ENCODE data around the gene HNRNPD.
"Not testable (repeated sequence)": the region's sequence is repeated elsewhere in the genome, so short reads cannot be mapped to it uniquely, and the experiment has no call there.

Gene HNRNPD, protein sequence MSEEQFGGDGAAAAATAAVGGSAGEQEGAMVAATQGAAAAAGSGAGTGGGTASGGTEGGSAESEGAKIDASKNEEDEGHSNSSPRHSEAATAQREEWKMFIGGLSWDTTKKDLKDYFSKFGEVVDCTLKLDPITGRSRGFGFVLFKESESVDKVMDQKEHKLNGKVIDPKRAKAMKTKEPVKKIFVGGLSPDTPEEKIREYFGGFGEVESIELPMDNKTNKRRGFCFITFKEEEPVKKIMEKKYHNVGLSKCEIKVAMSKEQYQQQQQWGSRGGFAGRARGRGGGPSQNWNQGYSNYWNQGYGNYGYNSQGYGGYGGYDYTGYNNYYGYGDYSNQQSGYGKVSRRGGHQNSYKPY

DNA sequence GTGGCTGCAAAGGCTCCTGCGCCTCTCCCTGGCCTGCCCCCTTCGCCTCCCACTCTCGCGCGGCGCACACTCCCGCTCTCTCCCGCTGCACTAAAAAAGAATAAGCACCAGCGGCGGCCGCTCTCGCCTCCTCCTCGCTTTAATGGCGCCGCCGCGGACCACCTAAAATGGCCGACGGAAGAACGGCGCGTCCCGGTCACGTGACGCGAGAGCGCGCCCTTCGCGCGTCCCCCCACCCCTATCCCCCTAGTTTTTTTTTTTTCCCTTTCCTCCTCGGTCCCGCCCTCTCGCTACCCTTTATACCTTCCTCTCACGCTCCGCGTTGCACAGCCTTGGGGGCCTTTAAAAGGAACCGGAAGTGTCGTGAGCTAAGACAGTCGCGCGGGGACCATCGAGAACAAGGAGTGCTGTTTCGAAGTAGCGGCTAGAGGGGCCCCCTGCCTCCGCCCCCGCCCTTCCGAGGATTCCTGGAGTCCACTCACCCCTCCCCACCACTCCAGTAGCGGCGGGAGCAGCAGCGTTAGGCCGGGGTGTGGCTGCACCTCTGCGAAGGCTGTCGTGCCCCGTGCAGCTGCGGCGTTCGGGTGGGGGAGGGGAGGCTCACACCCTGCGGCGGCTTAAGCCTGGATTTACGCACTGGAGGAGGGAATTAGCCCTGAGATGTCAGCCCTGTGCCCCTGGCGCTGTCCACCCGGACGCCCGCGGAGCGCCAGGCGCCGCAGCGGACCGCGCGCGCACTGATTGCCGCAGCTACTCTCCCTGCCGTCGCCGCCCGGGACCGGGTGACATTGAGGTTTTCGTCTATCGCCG is at the start of gene HNRNPD:
Gene HNRNPD, minus strand, starts transcription at position 176 of the 810 bp plus-strand sequence. CDS start 313 bp downstream, outside the sequence.
- Histone ChIP-seq H3K9me3 (ENCODE audit: control insufficient read depth, insufficient read depth, low read length) (no peaks in the 10 kb centered on the region), H3K36me3 (ENCODE audit: control insufficient read depth, insufficient read depth, low read length) (no peaks in the 10 kb centered on the region), H3K4me3 (ENCODE audit: low read depth, low read length) (peak within 1 kb of the TSS; percentile 86), H3K4me1 (ENCODE audit: control insufficient read depth, insufficient read depth, low read length) (peaks cover 10% of the 10 kb centered on the region), H3K27me3 (ENCODE audit: control insufficient read depth, insufficient read depth, low read length) (no peaks in the 10 kb centered on the region), H3K9ac (ENCODE audit: low read depth, low read length) (peak within 1 kb of the TSS; percentile 98)

DNA sequence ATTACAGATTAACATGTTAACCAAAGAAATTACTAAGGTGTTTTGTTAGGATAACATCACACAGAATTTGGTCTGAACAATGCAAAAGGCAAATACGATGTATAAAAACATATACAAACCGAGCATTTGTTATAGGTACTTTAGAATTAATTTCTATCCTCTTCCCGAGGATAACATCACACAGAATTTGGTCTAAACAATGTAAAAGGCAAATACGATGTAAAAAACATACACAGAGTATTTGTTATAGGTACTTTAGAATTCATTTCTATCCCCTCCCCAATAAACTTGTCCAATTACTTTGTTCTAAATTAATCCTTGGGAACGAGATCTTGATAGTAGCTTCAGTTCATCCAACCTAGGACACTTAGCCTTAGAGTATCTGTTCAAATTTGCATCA is 48.8 kb upstream of the HNRNPD start:
- Histone ChIP-seq H3K4me1 (ENCODE audit: control insufficient read depth, insufficient read depth, low read length) (no peaks in the 10 kb centered on the region), H3K36me3 (ENCODE audit: control insufficient read depth, insufficient read depth, low read length) (peaks cover 27% of the 10 kb centered on the region), H3K27me3 (ENCODE audit: control insufficient read depth, insufficient read depth, low read length) (no peaks in the 10 kb centered on the region)

DNA sequence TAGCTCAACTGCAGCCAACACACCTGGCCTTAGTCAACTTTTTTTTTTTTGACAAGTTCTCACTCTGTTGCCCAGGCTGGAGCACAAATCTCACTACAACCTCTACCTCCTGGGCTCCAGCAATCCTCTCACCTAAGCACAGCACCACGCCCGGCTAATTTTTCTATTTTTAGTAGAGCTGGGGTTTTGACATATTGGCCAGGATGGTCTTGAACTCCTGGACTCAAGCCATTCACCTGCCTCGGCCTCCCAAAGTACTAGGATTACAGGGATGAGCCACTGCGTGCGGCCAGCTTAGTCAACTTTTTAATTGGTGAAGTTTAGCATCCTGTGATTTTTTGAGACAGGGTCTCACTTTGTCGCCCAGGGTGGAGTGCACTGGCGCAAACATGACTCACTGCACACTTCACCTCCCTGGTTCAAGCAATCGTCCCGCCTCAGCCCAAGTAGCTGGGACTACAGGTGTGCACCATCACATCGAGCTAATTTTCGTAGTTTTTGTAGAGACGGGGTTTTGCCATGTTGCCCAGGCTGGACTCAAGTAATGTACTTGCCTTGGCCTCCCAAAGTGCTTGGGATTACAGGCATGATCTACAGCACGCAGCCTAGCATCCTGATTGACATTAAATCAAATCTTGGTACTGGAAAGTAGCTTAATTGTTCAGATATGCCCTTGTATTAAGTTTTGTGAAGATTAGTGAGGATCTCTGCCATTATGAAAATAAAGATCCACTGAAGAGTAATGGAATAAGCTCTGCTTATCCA is 48.2 kb upstream of the HNRNPD start:
- H3K36me3 ChIP-seq (ENCODE audit: control insufficient read depth, insufficient read depth, low read length): peaks cover 22% of the 10 kb centered on the region
- no peaks in the 10 kb centered on the region for H3K4me1 ChIP-seq (ENCODE audit: control insufficient read depth, insufficient read depth, low read length)
- H3K4me3 ChIP-seq (ENCODE audit: low read depth, low read length): no peak overlapping the region
- H3K27me3 ChIP-seq (ENCODE audit: control insufficient read depth, insufficient read depth, low read length): no peaks in the 10 kb centered on the region
- H3K9me3 ChIP-seq (ENCODE audit: control insufficient read depth, insufficient read depth, low read length): no peaks in the 10 kb centered on the region
- no peak overlapping the region for H3K9ac ChIP-seq (ENCODE audit: low read depth, low read length)

More for the DNA sequence above, 48.8 kb upstream of the HNRNPD start:
- Histone ChIP-seq H3K4me3 (ENCODE audit: low read depth, low read length) (no peak overlapping the region), H3K9ac (ENCODE audit: low read depth, low read length) (no peak overlapping the region), H3K9me3 (ENCODE audit: control insufficient read depth, insufficient read depth, low read length) (no peaks in the 10 kb centered on the region)

DNA sequence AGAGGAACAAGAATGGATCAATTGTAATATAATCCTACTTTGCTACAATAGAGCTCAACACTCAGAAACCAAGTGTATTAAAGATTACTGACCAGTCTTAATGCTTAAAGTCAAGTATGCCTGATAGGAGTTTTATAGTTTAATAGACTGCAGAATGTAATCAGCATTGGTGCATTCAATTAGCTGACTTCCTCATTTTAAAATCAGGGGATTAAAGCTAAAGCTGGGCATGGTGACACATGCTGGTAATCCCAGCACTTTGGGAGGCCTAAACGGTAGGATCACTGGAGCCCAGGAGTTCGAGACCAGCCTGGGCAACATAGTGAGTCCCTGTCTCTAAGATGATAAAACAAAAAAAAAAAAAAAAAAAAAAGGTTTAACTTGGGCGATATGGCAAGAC is 45.7 kb upstream of the HNRNPD start:
- Histone ChIP-seq H3K27me3 (ENCODE audit: control insufficient read depth, insufficient read depth, low read length) (no peaks in the 10 kb centered on the region), H3K4me3 (ENCODE audit: low read depth, low read length) (no peak overlapping the region), H3K9me3 (ENCODE audit: control insufficient read depth, insufficient read depth, low read length) (no peaks in the 10 kb centered on the region), H3K4me1 (ENCODE audit: control insufficient read depth, insufficient read depth, low read length) (no peaks in the 10 kb centered on the region), H3K9ac (ENCODE audit: low read depth, low read length) (no peak overlapping the region), H3K36me3 (ENCODE audit: control insufficient read depth, insufficient read depth, low read length) (no peaks in the 10 kb centered on the region)

DNA sequence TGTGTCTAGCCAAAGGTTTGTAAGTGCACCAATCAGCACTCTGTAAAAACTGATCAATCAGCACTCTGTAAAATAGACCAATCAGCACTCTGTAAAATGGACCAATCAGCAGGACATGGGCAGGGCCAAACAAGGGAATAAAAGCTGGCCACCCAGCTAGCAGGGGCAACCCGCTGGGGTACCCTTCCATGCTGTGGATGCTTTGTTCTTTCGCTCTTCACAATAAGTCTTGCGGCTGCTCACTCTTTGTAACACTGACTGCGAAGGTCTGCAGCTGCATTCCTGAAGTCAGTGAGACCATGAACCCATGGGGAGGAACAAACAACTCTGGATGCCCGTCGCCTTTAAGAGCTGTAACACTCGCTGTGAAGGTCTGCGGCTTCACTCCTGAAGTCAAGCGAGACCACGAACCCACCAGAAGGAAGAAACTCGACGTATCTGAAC is 42.2 kb upstream of the HNRNPD start:
- Histone ChIP-seq H3K4me3 (ENCODE audit: low read depth, low read length) (no peak overlapping the region), H3K27me3 (ENCODE audit: control insufficient read depth, insufficient read depth, low read length) (no peaks in the 10 kb centered on the region), H3K4me1 (ENCODE audit: control insufficient read depth, insufficient read depth, low read length) (no peaks in the 10 kb centered on the region), H3K9me3 (ENCODE audit: control insufficient read depth, insufficient read depth, low read length) (no peaks in the 10 kb centered on the region), H3K36me3 (ENCODE audit: control insufficient read depth, insufficient read depth, low read length) (no peaks in the 10 kb centered on the region), H3K9ac (ENCODE audit: low read depth, low read length) (no peak overlapping the region)

DNA sequence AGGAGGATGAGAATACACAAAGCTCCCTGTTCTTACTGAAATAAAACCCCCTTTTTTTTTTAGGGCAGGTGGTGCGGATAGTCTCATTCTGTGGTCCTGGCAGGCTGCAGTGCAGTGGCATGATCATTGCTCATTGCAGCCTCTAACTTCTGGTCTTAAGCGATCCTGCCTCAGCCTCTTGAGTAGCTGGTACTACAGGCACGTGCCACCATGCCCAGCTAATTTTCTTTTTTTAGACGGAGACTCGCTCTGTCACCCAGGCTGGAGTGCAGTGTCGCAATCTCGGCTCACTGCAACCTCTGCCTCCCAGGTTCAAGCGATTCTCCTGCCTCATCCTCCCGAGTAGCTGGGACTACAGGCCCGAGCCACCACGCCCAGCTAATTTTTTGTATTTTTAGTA is 41.3 kb upstream of the HNRNPD start:
- H3K4me1 ChIP-seq (ENCODE audit: control insufficient read depth, insufficient read depth, low read length); H3K9ac ChIP-seq (ENCODE audit: low read depth, low read length); H3K36me3 ChIP-seq (ENCODE audit: control insufficient read depth, insufficient read depth, low read length): not testable (repeated sequence)

DNA sequence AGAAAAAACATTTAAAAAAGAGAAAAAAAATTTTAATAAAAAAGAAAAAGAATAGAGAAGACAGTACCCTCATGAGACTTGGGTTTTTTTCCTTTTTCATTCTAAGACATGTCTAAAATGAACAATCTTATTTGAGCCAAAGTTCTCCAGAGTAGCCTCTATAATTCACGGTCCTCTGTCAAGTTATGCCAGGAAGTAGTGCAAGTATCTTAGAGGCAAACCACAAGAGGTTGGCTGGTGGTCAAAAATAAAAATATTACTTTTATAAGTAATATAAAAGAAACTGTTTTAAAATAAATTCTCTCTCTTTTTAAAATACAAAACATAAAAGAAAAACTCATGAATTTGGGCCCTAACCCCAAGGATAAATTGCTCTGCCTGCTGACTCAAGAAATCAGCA is 29.9 kb upstream of the HNRNPD start:
- no peak overlapping the region for H3K4me3 ChIP-seq (ENCODE audit: low read depth, low read length)
- H3K27me3 ChIP-seq (ENCODE audit: control insufficient read depth, insufficient read depth, low read length): no peaks in the 10 kb centered on the region
- H3K4me1 ChIP-seq (ENCODE audit: control insufficient read depth, insufficient read depth, low read length): no peaks in the 10 kb centered on the region
- H3K36me3 ChIP-seq (ENCODE audit: control insufficient read depth, insufficient read depth, low read length): no peaks in the 10 kb centered on the region
- H3K9ac ChIP-seq (ENCODE audit: low read depth, low read length): no peak overlapping the region
- no peaks in the 10 kb centered on the region for H3K9me3 ChIP-seq (ENCODE audit: control insufficient read depth, insufficient read depth, low read length)

More for the DNA sequence above, 41.3 kb upstream of the HNRNPD start:
- H3K27me3 ChIP-seq (ENCODE audit: control insufficient read depth, insufficient read depth, low read length); H3K9me3 ChIP-seq (ENCODE audit: control insufficient read depth, insufficient read depth, low read length); H3K4me3 ChIP-seq (ENCODE audit: low read depth, low read length): not testable (repeated sequence)

DNA sequence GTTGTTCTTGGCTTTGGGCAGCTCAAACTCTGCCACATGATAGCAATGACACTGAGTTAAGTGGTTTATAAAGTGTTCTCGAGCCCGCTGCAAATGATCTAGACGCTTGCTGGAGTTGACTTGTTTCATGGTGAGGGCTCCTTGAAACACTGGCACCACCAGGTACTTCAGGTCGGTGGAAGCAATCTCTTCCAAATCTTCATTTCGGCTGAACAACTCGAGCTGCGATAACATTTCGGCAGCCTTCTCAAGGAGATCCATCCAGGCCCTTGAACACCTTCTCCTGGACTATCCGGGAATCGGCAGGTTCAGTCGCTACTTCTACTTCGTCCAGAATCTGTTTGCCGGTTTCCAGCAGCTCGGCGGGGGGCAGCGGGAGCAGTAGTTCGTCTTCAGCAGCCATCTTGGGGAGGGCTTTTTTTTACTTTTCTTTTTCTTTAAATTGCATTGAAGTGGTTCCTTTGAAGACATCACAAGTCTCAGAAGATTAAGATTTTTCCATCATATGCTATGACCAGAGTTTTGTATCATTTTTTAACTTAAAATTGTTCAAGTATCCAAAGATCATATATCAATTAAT is 28.5 kb upstream of the HNRNPD start:
- H3K36me3 ChIP-seq (ENCODE audit: control insufficient read depth, insufficient read depth, low read length): no peaks in the 10 kb centered on the region
- no peaks in the 10 kb centered on the region for H3K9me3 ChIP-seq (ENCODE audit: control insufficient read depth, insufficient read depth, low read length)
- no peaks in the 10 kb centered on the region for H3K4me1 ChIP-seq (ENCODE audit: control insufficient read depth, insufficient read depth, low read length)
- no peak overlapping the region for H3K9ac ChIP-seq (ENCODE audit: low read depth, low read length)
- H3K4me3 ChIP-seq (ENCODE audit: low read depth, low read length): no peak overlapping the region
- no peaks in the 10 kb centered on the region for H3K27me3 ChIP-seq (ENCODE audit: control insufficient read depth, insufficient read depth, low read length)

DNA sequence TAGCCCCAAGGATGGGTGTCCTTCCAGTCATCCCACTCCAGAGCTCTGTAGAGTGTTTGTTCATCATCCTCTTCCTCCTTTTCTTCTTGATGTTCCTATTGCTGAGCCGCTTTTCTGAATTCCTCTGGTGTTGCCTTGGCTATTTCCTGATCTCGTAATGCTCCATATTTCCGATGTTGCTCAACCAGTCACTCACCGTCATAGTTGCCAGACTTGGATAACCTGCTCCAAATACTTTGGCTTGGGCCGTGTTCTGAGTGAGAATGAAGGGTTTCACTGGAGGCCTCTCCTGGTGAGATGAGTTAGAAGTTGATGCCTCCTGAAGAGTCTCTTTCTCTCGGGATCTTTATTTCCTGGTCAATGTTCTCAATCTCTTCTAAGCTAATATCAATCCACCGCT is 27.8 kb upstream of the HNRNPD start:
- H3K4me3 ChIP-seq (ENCODE audit: low read depth, low read length): no peak overlapping the region

DNA sequence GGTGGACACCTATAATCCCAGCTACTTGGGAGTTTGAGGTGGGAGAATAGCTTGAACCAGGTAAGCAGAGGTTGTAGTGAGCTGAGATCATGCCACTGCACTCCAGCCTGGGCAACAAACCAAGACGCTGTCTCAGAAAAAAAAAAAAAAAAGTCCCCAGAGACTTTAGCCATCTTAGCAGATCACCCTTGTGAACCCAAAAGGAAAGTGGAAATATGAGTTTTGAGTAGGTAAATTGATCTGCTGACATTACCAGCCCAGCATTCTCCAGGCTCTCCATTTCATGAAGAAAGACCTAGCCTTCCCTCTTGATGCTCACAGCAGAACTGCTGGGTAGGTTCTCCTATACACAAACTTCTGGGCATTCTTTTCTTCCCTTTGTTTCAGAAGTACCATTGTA is 24.5 kb upstream of the HNRNPD start:
- Histone ChIP-seq H3K9ac (ENCODE audit: low read depth, low read length) (no peak overlapping the region), H3K27me3 (ENCODE audit: control insufficient read depth, insufficient read depth, low read length) (no peaks in the 10 kb centered on the region), H3K9me3 (ENCODE audit: control insufficient read depth, insufficient read depth, low read length) (no peaks in the 10 kb centered on the region), H3K4me3 (ENCODE audit: low read depth, low read length) (no peak overlapping the region), H3K36me3 (ENCODE audit: control insufficient read depth, insufficient read depth, low read length) (no peaks in the 10 kb centered on the region), H3K4me1 (ENCODE audit: control insufficient read depth, insufficient read depth, low read length) (no peaks in the 10 kb centered on the region)

More for the DNA sequence above, 27.8 kb upstream of the HNRNPD start:
- Histone ChIP-seq H3K9ac (ENCODE audit: low read depth, low read length) (no peak overlapping the region), H3K36me3 (ENCODE audit: control insufficient read depth, insufficient read depth, low read length) (no peaks in the 10 kb centered on the region), H3K27me3 (ENCODE audit: control insufficient read depth, insufficient read depth, low read length) (no peaks in the 10 kb centered on the region), H3K9me3 (ENCODE audit: control insufficient read depth, insufficient read depth, low read length) (no peaks in the 10 kb centered on the region), H3K4me1 (ENCODE audit: control insufficient read depth, insufficient read depth, low read length) (no peaks in the 10 kb centered on the region)

DNA sequence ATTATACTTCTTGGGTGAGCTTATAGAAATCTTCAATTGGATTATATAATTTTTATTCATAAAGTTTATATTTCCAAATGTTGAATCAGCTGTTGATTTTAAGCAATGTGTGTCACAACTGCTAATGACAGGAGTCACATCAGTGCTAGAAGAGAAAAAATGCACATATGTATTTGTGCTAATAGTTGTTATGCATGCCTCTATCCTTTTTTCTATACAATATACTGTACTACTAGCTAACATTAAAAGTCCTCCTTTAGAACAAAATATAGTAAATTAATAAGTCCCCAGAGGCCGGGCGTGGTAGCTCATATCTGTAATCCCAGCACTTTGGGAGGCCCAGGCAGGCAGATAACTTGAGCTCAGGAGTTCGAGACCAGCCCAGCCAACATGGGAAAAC is 23.7 kb upstream of the HNRNPD start:
- no peaks in the 10 kb centered on the region for H3K36me3 ChIP-seq (ENCODE audit: control insufficient read depth, insufficient read depth, low read length)
- H3K4me1 ChIP-seq (ENCODE audit: control insufficient read depth, insufficient read depth, low read length): no peaks in the 10 kb centered on the region
- no peak overlapping the region for H3K4me3 ChIP-seq (ENCODE audit: low read depth, low read length)
- H3K27me3 ChIP-seq (ENCODE audit: control insufficient read depth, insufficient read depth, low read length): no peaks in the 10 kb centered on the region
- H3K9ac ChIP-seq (ENCODE audit: low read depth, low read length): no peak overlapping the region
- H3K9me3 ChIP-seq (ENCODE audit: control insufficient read depth, insufficient read depth, low read length): no peaks in the 10 kb centered on the region
